PC-9 (cell line): ENCODE measurements around the gene CMTM7.

Experiments used
- CTCF ChIP-seq: fragments of 200-600 bp; sonication (generic); conservative IDR thresholded peaks from 2 replicates; pipeline ENCODE4 v1.6.1; 2017; ENCODE audit warnings: mixed run types, antibody characterized with exemption, mild to moderate bottlenecking, moderate library complexity
- EZH2 ChIP-seq: fragments of 200-600 bp; sonication (generic); IDR thresholded peaks from 2 replicates; pipeline ENCODE4 v1.8.0; 2017; ENCODE audit warnings: antibody characterized with exemption, low read depth

DNA sequence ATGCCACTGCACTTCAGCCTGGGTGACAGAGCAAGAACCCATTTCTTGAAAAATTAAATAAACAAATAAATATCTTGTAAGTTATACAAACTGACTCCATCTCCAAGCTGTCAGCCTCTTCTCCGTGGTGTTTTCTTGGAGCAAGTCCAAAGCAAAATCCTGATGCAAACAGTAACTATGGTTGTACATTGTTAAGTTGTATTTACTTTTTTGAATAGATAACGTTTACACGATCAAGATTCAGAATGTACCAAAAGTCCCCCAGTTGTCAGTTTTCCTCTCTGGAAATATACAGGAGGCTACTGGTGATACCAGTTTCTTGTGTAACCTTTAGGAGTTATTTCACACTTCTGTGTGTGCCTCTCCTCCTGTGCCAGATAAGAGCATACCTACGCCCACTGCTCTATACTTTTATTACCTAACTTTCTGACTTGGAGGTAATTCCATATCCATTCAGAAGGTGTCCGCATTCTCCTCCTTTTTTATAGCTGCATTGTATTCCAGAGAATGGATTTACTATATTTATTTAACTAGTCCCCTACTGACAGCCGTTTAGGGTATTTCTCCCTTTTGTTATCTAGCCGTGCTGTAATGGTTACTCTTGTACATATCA is 14.2 kb downstream of the CMTM7 start:
- TF ChIP-seq CTCF (no peak), EZH2 (no peak)
